ENCODE results near the gene AMH. TPM values are rescaled to one million over a fixed set of nuclear protein-coding genes. Genes with fewer than 3 reads are reported as not detected.

AMH gene
- total RNA-seq, 1 donor from 2014 or later = 6.1 TPM

DNA sequence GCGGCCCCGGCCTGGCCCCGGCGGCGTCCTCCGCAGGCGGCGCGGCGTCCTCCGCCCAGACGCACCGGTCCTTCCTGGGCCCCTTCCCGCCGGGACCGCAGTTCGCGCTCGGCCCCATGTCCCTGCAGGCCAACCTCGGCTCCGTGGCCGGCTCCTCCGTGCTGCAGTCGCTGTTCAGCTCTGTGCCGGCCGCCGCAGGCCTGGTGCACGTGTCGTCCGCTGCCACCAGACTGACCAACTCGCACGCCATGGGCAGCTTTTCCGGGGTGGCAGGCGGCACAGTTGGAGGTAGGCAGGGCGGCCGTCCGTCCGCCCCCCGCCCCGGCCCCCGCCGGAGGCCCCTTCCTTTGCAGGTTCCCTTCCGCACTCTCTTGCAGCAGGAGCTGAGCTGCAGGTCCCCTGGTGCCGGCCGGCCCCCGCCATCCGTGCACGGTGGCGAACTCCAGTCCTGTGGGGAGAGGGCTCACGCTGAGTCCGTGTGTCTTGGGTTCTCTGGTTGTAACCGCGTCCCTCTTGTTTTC lies 22.2 kb upstream of the AMH start:
- no peak overlapping the region for H3K4me3 ChIP-seq
- ATAC-seq (no peak), DNase-seq (no peak)
- no peak for TF ChIP-seq CTCF (IDR thresholded peaks at IDR 0.05)
- H3K36me3 ChIP-seq = peaks cover 82% of the 10 kb centered on the region
- no peaks in the 10 kb centered on the region for H3K9me3 ChIP-seq
- H3K4me1 ChIP-seq = no peaks in the 10 kb centered on the region
- H3K27me3 ChIP-seq = no peaks in the 10 kb centered on the region
- H3K27ac ChIP-seq = no peak overlapping the region
- intact Hi-C loops (cut with DNase I) = loop anchor here (10.0 kb wide), 1 partner anchor 72 kb away; the partner anchor contains the start of gene AP3D1

- intact Hi-C loops (cut with DNase I) = loop anchor here (10.0 kb wide), 1 partner anchor 73 kb away; the partner anchor contains the start of gene AP3D1
- DNase-seq (no peak), ATAC-seq (no peak)
- Histone ChIP-seq H3K27ac (no peak overlapping the region), H3K27me3 (no peaks in the 10 kb centered on the region), H3K4me3 (no peak overlapping the region), H3K9me3 (no peaks in the 10 kb centered on the region), H3K36me3 (peaks cover 80% of the 10 kb centered on the region), H3K4me1 (no peaks in the 10 kb centered on the region)
- TF ChIP-seq CTCF (IDR thresholded peaks at IDR 0.05) = no peak
Observed at GRCh38 chr19:2227415-2228156, 21.5 kb upstream of the AMH start.

GRCh38 chr19:2228157-2229030 lies 20.7 kb upstream of the AMH start:
- H3K9me3 ChIP-seq = no peaks in the 10 kb centered on the region
- DNase-seq (no peak), ATAC-seq (no peak)
- H3K36me3 ChIP-seq = peaks cover 81% of the 10 kb centered on the region
- no peak for TF ChIP-seq CTCF (IDR thresholded peaks at IDR 0.05)
- no peaks in the 10 kb centered on the region for H3K27me3 ChIP-seq
- H3K4me3 ChIP-seq = no peak overlapping the region
- intact Hi-C loops (cut with DNase I) = loop anchor here (10.0 kb wide), 1 partner anchor 74 kb away; the partner anchor contains the start of gene AP3D1
- H3K4me1 ChIP-seq = no peaks in the 10 kb centered on the region
- H3K27ac ChIP-seq = no peak overlapping the region

DNA sequence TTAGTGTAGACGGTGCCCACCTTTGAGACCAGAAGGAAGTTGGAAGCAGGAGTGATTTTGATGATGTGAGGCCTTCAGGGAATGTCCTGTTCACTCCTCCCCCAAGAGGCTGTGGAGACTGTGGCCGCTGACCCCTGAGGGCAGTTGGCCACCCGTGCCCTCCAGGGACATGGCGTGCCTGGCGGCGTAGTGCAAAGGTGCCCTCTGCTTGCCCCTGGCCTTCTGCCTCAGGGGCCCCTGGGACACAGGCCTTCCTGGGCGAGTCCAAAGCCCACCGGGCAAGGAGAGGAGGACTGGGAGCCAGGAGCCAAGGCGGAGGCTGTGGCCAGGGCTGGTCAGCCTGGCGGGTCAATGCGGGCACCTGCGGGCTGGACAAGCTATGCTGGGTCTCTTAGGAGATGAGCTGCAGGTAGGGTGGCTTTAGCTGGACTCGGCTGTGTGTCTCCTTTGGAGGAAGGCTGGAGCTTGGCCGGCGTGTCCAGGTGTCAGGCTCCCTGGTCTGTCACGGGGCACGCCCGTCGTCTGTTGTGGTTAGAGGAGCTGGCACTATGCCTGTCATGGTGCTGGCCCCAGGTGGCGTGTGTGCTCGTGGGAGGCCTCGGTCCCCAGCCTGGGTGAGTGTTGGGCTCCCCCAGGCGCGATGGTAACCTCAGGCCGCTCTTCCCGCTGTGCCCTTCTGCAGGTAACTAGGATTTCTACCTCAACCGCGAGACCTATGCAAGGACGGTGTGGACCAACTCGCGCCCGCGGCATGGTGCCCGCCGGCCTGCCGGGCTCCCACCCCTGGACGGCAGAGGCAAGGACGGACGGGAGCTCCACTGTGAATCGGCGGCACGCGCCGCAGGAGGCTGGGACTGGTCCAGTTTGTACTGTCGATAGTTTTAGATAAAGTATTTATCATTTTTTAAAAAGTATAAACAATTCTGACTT lies 19.8 kb upstream of the AMH start:
- ATAC-seq = no peak
- Histone ChIP-seq H3K4me1 (no peaks in the 10 kb centered on the region), H3K27me3 (no peaks in the 10 kb centered on the region), H3K9me3 (no peaks in the 10 kb centered on the region), H3K4me3 (no peak overlapping the region), H3K27ac (no peak overlapping the region), H3K36me3 (peaks cover 78% of the 10 kb centered on the region)
- no peak for DNase-seq
- no peak for TF ChIP-seq CTCF (IDR thresholded peaks at IDR 0.05)
- intact Hi-C loops (cut with DNase I) = loop anchor here (10.0 kb wide), 1 partner anchor 75 kb away; the partner anchor contains the start of gene AP3D1

DNA sequence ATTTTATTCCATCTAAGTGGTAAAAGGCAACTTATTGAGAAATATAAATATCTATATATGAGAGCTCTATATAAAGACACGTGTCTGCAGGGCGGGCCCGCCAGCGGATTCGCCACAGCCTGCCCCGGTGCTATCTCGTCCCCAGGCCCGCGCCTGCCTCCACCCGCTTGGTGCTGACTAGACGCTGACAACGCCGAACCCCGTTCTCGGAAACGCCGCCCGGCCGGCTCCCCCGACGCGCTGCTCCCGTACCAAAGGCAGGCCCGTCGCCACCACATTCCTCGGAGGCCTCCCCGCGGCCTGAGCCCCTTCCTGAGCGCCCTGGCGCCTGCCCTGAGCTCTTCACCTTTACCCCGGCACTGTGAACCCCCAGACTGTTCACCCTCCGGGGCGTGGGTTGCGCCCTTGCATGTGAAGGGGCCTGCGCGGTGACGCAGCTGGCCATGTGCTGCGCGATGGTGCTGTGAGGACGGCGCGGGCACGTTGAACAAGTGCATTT lies 19.0 kb upstream of the AMH start:
- no peak overlapping the region for H3K4me3 ChIP-seq
- no peaks in the 10 kb centered on the region for H3K9me3 ChIP-seq
- ATAC-seq (no peak), DNase-seq (no peak)
- H3K27ac ChIP-seq = no peak overlapping the region
- no peak for TF ChIP-seq CTCF (IDR thresholded peaks at IDR 0.05)
- H3K27me3 ChIP-seq = no peaks in the 10 kb centered on the region
- peaks cover 5% of the 10 kb centered on the region for H3K4me1 ChIP-seq
- peaks cover 72% of the 10 kb centered on the region for H3K36me3 ChIP-seq
- intact Hi-C loops (cut with DNase I) = no loop called here

Data from upper lobe of right lung (tissue), 1 donor.